B cell (primary cell): ENCODE measurements around the gene CFHR1. TPM values are rescaled to one million over a fixed set of nuclear protein-coding genes. Genes with fewer than 3 reads are reported as not detected.
"Not testable (repeated sequence)": the region's sequence is repeated elsewhere in the genome, so short reads cannot be mapped to it uniquely, and the experiment has no call there.

ENCODE experiments used
- ATAC-seq: fragments of 200-7000 bp; cut with Tn5 transposase; one replicate; pipeline ENCODE4 v1.10.0; 2021; ENCODE audit warnings: low read depth, mild to moderate bottlenecking, moderate number of reproducible peaks, moderate library complexity
- CTCF ChIA-PET: fragments of 350-600 bp; sonication (Branson Sonifier 250); formaldehyde crosslinking; loops from one replicate; lab custom pipeline; 2021; ENCODE audit warnings: antibody characterized with exemption, inconsistent platforms; lab: Charles Lee
- POLR2A ChIA-PET: fragments of 350-600 bp; sonication (Branson Sonifier 250); formaldehyde crosslinking; loops from one replicate; lab custom pipeline; 2021; ENCODE audit warnings: antibody characterized with exemption; lab: Charles Lee
- DNase-seq: peaks from one replicate; pipeline ENCODE4 v3.0.0; 2013
- H2AFZ ChIP-seq: 2 replicates; pipeline ENCODE4 v1.6.1; 2012; ENCODE audit warnings: mild to moderate bottlenecking, low read depth, low read length; ENCODE audit not compliant: insufficient read depth, poor library complexity, severe bottlenecking
- H3K27ac ChIP-seq, 2 donors: 1 replicate in 1 of 2; 2 replicates in 1 of 2; pipeline ENCODE4 v1.5.1; 2012 to 2013; ENCODE audit warnings: low read length in 2 of 2, mild to moderate bottlenecking in 2 of 2, moderate library complexity in 1 of 2
- H3K27me3 ChIP-seq, 4 experiments: fragments of 200-600 bp in 1 of 4; sonication (generic) in 1 of 4; replicated peaks in 1 of 4; 1 replicate in 2 of 4; 2 replicates in 2 of 4; pipeline versions ENCODE4 v1.6.1 to v1.7.0; 2013 to 2016; ENCODE audit warnings: low read length in 3 of 4, mild to moderate bottlenecking in 2 of 4, mixed read lengths in 1 of 4, moderate library complexity in 1 of 4; ENCODE audit not compliant: insufficient read depth in 4 of 4, control insufficient read depth in 3 of 4; ENCODE audit errors: control extremely low read depth in 1 of 4
- H3K36me3 ChIP-seq, 2 experiments: replicated peaks in 1 of 2; 1 replicate in 1 of 2; 2 replicates in 1 of 2; pipeline versions ENCODE4 v1.6.1 to v1.7.1; 2013; ENCODE audit warnings: low read length in 1 of 2; ENCODE audit not compliant: insufficient read depth in 2 of 2, control insufficient read depth in 1 of 2; ENCODE audit errors: control extremely low read depth in 1 of 2, extremely low read depth in 1 of 2
- H3K4me1 ChIP-seq, 2 donors: fragments of 200-600 bp in 1 of 2; sonication (generic) in 1 of 2; 1 replicate in 1 of 2; 2 replicates in 1 of 2; pipeline versions ENCODE4 v1.5.1 to v1.6.1; 2013 to 2017; ENCODE audit warnings: low read length in 2 of 2; ENCODE audit not compliant: control insufficient read depth in 2 of 2, insufficient read depth in 2 of 2
- H3K4me2 ChIP-seq: replicated peaks from 2 replicates; pipeline ENCODE3; 2012; ENCODE audit warnings: mild to moderate bottlenecking, low read depth, low read length; ENCODE audit not compliant: poor library complexity, severe bottlenecking
- H3K4me3 ChIP-seq, 5 experiments: fragments of 200-600 bp in 1 of 5; sonication (generic) in 1 of 5; 1 replicate in 3 of 5; 2 replicates in 2 of 5; pipeline versions ENCODE4 v1.5.1 to v1.7.0; 2011 to 2016; ENCODE audit warnings: low read length in 4 of 5, mild to moderate bottlenecking in 4 of 5, low read depth in 2 of 5, control low read depth in 1 of 5, moderate library complexity in 1 of 5; ENCODE audit not compliant: insufficient read depth in 1 of 5; ENCODE audit errors: control extremely low read depth in 1 of 5, extremely low read depth in 1 of 5
- H3K79me2 ChIP-seq: fragments of 200-600 bp; sonication (generic); one replicate; pipeline ENCODE4 v1.6.0; 2016; ENCODE audit warnings: low read length; ENCODE audit not compliant: control insufficient read depth, insufficient read depth
- H3K9ac ChIP-seq: fragments of 200-600 bp; sonication (generic); 2 replicates; pipeline ENCODE4 v1.6.1; 2017; ENCODE audit warnings: mild to moderate bottlenecking, low read length, moderate library complexity
- H3K9me3 ChIP-seq, 3 donors: one replicate each; pipeline versions ENCODE4 v1.6.1 to v1.7.1; 2013; ENCODE audit warnings: low read length in 2 of 3; ENCODE audit not compliant: control insufficient read depth in 2 of 3, insufficient read depth in 1 of 3; ENCODE audit errors: control extremely low read depth in 1 of 3
- H4K20me1 ChIP-seq: 2 replicates; pipeline ENCODE4 v1.6.0; 2012; ENCODE audit warnings: mild to moderate bottlenecking, low read length; ENCODE audit not compliant: insufficient read depth, control insufficient read depth, poor library complexity, severe bottlenecking
- H3K27ac Mint-ChIP-seq: one replicate; pipeline ENCODE4 v1.8.0; 2021; ENCODE audit warnings: mixed read lengths
- H3K27me3 Mint-ChIP-seq: one replicate; pipeline ENCODE4 v1.8.0; 2021; ENCODE audit warnings: mixed read lengths
- H3K4me1 Mint-ChIP-seq: one replicate; pipeline ENCODE4 v1.8.0; 2021; ENCODE audit warnings: mixed read lengths
- H3K4me3 Mint-ChIP-seq: one replicate; pipeline ENCODE4 v1.8.0; 2021; ENCODE audit warnings: mixed read lengths
- H3K9me3 Mint-ChIP-seq: one replicate; pipeline ENCODE4 v1.8.0; 2022; ENCODE audit warnings: mixed read lengths; ENCODE audit not compliant: insufficient read depth
- CTCF ChIP-seq: fragments of 200-600 bp; IDR thresholded peaks from one replicate; pipeline ENCODE4 v1.8.0; 2022; ENCODE audit warnings: antibody characterized with exemption, mild to moderate bottlenecking
- EZH2 ChIP-seq: IDR thresholded peaks from 2 replicates; pipeline ENCODE4 v1.6.1; 2012; ENCODE audit warnings: borderline replicate concordance, low read depth, mild to moderate bottlenecking, moderate library complexity, low read length; ENCODE audit not compliant: insufficient read depth, poor library complexity, severe bottlenecking
- WGBS: methylation state at CpG from one replicate; pipeline ENCODE4 v1.1.5; 2013; ENCODE audit warnings: missing lambda C conversion rate; ENCODE audit not compliant: insufficient coverage; 5-methylcytosine and 5-hydroxymethylcytosine counted together
- intact Hi-C: fragments of 100-400 bp; cut with micrococcal nuclease; formaldehyde crosslinking; loops from one replicate; pipeline ENCODE4 v1.10.0; 2022
- polyA plus RNA-seq: library from polyadenylated mRNA; depleted of rRNA; stranded (reverse); fragments of >200 nt; gene quantifications from 2 replicates; pipeline ENCODE4 v1.2.3, GENCODE V29; 2012
- total RNA-seq, 2 donors: library from RNA; stranded (reverse); fragments of 120-200 nt in 1 of 2; gene quantifications; 1 replicate in 1 of 2; 2 replicates in 1 of 2; pipeline versions ENCODE4 v1.2.3 to v1.2.4, GENCODE V29; 2013 to 2022

The CFHR1 gene
- total and polyA plus RNA-seq, 2 donors (not counting 1 experiment from before 2014, with no cell fraction given) = not detected

- ATAC-seq = no peak
- no peaks in the 10 kb centered on the region for H3K9me3 ChIP-seq
- H3K27me3 ChIP-seq = no peaks in the 10 kb centered on the region
- no peaks in the 10 kb centered on the region for H3K4me1 Mint-ChIP-seq
- WGBS = no CpG with 5 or more reads among the region's 1 CpG
- H3K27ac Mint-ChIP-seq = no peak overlapping the region
- H3K4me1 ChIP-seq = no peaks in the 10 kb centered on the region
- no peaks in the 10 kb centered on the region for H3K27me3 Mint-ChIP-seq
- H3K9ac ChIP-seq = no peak overlapping the region
- H3K4me3 ChIP-seq = no peak overlapping the region
- no peaks in the 10 kb centered on the region for H4K20me1 ChIP-seq
- H3K9me3 Mint-ChIP-seq = no peaks in the 10 kb centered on the region
- H3K27ac ChIP-seq = no peak overlapping the region
- no peak for TF ChIP-seq CTCF
- no peak for TF ChIP-seq EZH2
- H3K4me3 Mint-ChIP-seq = no peak overlapping the region
- ChIA-PET CTCF (no interaction called here), POLR2A (no interaction called here)
- intact Hi-C loops = no loop called here
- H3K4me2 ChIP-seq = no peak overlapping the region
- DNase-seq = no peak
- no peaks in the 10 kb centered on the region for H3K79me2 ChIP-seq
- H2AFZ ChIP-seq = no peak overlapping the region
- no peaks in the 10 kb centered on the region for H3K36me3 ChIP-seq
Observed at GRCh38 chr1:196779093-196779492, 40.4 kb upstream of the CFHR1 start.

DNA sequence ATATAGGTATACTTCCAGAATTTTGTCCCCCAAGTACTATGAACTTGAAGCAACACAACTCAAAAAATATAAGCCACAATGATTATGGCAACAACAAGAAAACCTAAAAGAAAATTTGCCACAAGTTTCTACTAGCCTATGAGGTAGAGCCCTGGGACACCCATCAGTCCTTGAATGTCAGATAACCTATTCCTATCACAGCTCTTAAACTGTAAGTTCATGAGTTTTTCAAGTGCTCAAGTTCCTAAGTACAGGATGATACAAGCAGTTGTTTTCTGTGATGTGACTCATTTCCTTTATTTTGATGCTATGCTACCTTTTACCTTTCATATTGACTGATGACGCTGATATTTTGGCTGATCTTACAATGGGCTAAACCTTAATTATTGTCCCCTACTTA, 28.3 kb upstream of the CFHR1 start:
- H3K9me3 ChIP-seq, DNase-seq, ATAC-seq, H3K9ac ChIP-seq, intact Hi-C loops, H3K27ac ChIP-seq, H3K4me1 Mint-ChIP-seq, H4K20me1 ChIP-seq, H3K9me3 Mint-ChIP-seq, H3K27me3 ChIP-seq, H3K4me3 ChIP-seq, H3K27ac Mint-ChIP-seq, H3K4me1 ChIP-seq, H3K27me3 Mint-ChIP-seq, POLR2A ChIA-PET, CTCF ChIA-PET, H2AFZ ChIP-seq, H3K4me2 ChIP-seq, H3K79me2 ChIP-seq, H3K36me3 ChIP-seq, H3K4me3 Mint-ChIP-seq: not testable (repeated sequence)
- WGBS = no CpG with 5 or more reads among the region's 1 CpG

GRCh38 chr1:196794103-196794502, 25.4 kb upstream of the CFHR1 start:
- H3K4me3 Mint-ChIP-seq, H3K79me2 ChIP-seq, H2AFZ ChIP-seq, H3K4me2 ChIP-seq, H3K36me3 ChIP-seq, H4K20me1 ChIP-seq, intact Hi-C loops, H3K27ac Mint-ChIP-seq, H3K4me1 Mint-ChIP-seq, H3K27me3 ChIP-seq, H3K9me3 Mint-ChIP-seq, DNase-seq, H3K4me3 ChIP-seq, H3K4me1 ChIP-seq, H3K9ac ChIP-seq, H3K9me3 ChIP-seq, CTCF ChIA-PET, POLR2A ChIA-PET, ATAC-seq, H3K27me3 Mint-ChIP-seq, H3K27ac ChIP-seq: not testable (repeated sequence)
- 80% methylated on average over 1 of the region's 4 CpGs for WGBS
